HG03103 (cell line): ENCODE measurements around the gene RECQL.
"Not testable (repeated sequence)": the region's sequence is repeated elsewhere in the genome, so short reads cannot be mapped to it uniquely, and the experiment has no call there.

Experiments used
- ATAC-seq: cut with Tn5 transposase; IDR thresholded peaks from one replicate; pipeline ENCODE4 v1.9.1; 2021; ENCODE audit warnings: low read depth; ENCODE audit not compliant: unreplicated experiment

Gene RECQL

GRCh38 chr12:21507849-21508248 is 6.4 kb upstream of the RECQL start:
- no peak for ATAC-seq

- no peak for ATAC-seq
Observed at GRCh38 chr12:21505888-21506287, 4.5 kb upstream of the RECQL start.

- ATAC-seq: no peak
Observed at GRCh38 chr12:21502872-21503271, 1.4 kb upstream of the RECQL start.

- ATAC-seq: no peak
Observed at GRCh38 chr12:21502164-21502496, 695 bp upstream of the RECQL start.

GRCh38 chr12:21500786-21501257 is 613 bp downstream of the RECQL start:
- ATAC-seq: peak; percentile 0

- ATAC-seq: no peak
Observed at GRCh38 chr12:21499765-21500164, 1.7 kb downstream of the RECQL start.

GRCh38 chr12:21485998-21486397 is 15.4 kb downstream of the RECQL start:
- no peak for ATAC-seq

DNA sequence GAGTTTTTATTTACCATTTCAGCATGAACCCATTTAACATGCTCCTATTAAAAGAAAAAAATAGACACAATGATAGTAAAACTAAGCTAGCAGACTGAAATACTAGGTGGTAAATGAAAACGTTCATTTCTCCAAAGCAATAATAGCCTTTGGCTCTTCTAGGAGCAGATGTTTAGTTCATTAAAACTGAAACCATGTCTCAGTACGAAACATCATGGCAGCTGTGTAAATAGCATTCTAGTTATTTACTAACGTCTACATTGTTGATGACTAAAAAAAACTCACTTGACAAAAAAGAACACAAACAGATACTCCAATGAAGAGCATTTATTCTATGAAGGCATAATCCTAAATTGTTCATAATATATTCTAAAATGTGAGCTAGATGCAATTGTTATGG is 17.9 kb downstream of the RECQL start:
- no peak for ATAC-seq

DNA sequence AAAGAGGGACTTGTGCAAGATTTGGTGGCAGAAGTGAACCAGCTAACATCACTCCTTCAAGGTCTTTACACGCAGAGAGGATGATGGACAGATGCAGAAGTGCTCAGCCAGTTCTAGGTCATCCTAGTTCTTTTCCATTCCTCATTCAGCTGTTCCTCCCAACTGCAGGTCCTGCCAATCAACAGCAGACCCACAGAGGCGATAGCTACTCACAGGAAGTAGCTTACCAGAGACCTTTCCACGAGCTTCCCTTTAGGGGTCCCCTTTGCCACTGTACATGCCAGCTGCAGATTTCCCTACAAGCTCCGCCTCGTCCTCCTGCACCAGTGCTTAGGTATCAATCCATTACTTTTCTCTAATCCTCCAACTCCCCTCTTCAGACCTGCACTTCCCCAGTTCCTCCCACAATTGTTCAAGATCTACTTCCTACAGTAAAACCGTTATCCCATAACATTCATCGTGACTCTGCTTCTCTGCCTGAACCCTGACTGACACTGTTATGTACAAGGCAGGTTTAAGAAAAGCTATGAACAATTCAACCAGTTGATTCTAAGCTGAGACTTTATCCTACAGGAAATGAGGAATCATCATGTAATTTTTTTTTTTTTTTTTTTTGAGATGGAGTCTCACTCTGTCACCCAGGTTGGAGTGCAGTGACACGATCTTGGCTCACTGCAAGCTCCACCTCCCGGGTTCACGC is 22.5 kb downstream of the RECQL start:
- no peak for ATAC-seq

DNA sequence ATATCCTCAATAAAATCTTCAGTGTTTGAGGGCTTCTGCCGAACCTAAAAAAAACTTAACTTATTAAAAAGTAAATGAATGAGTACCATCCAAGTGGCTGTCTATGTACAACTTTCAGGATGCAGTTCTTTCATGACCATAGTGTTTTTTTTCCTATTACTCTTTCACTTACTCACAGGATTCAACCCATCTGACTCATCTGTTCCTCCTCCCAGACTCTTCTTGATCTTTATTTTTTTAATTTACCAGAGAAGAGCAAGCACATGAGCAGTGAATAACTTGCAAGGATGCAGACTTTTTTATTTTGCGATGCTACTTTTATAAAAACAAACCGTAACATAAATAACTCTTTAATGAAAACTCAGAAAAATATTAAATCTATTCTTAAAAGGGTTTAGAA is 24.5 kb downstream of the RECQL start:
- no peak for ATAC-seq

GRCh38 chr12:21475552-21475951 is 25.9 kb downstream of the RECQL start:
- ATAC-seq: no peak

DNA sequence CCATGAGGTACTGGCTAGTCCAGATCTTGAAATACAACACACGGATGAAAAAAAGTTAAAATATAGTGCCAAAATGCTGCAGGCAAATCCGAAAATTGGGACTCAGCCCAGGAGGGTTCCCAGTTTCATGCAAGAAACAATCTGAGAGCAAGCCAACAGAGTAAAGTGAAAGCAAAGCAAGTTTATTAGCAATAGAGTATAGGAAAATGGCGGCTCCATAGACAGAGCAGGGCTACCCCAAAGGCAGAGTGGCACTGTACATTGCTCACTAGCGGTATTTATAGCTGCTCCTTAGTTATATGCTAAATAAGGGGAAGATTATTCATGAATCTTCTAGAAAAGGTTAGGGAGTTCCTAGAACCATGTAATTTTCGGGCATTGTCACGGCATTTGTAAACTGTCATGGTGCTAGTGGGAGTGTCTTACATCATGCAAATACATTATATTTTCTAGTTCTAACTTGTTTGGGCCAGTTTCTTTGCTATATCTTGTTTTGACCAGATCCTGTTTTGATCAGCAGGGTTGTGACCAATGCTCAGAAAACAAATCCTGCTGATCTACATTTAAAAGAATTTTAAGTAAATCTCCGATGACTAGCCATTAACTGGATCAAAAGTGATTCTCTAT is 29.1 kb downstream of the RECQL start:
- no peak for ATAC-seq

- no peak for ATAC-seq
Observed at GRCh38 chr12:21471294-21471693, 30.1 kb downstream of the RECQL start.

GRCh38 chr12:21467334-21467733 is 34.1 kb downstream of the RECQL start:
- ATAC-seq: not testable (repeated sequence)

DNA sequence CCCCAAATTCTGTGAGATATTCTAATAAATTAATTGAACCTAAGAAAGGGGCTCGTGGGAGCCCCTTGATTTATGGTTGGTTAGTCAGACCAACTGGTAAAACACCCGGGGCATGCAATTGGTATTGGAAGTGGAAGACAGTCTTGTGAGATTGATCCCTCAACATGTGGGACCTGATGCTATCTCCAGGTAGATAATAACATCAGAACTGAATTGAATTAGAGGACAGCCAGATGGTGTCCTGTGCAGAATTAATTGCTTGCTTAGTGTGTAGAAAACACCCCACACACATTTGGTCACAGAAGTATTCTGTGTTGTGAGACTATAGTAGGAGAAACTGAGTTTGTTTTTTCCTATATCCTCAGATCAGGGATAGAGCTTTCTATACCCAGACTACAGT is 42.0 kb downstream of the RECQL start:
- no peak for ATAC-seq

GRCh38 chr12:21456291-21456780 is 45.1 kb downstream of the RECQL start:
- no peak for ATAC-seq

DNA sequence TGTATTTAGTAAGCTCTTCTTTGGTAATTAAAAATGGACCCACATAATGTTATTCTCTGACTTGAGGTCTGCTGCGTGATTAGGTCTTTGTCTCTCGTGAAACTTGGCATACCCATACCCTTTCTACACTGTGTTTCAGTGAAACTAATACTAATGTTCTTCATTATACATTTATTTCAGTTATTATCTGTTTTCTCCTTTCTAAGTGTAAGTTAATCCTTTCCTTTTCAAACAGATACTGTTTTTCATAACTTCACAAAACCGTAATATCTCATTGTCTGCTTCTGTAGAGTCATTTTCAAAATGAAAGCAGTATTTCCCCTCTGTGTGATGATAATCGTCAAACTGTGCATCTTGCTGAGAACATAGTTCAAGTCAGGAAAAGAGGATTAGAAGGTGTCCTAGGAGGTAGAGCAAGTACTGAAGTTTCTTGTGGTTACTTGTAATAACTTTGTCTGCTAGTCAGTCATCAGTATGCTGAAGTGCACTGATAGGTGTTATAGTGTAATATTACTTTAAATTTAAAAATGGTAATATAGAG is 48.1 kb downstream of the RECQL start:
- peak; percentile 75 for ATAC-seq

GRCh38 chr12:21451529-21451928 is 49.9 kb downstream of the RECQL start:
- ATAC-seq: no peak

DNA sequence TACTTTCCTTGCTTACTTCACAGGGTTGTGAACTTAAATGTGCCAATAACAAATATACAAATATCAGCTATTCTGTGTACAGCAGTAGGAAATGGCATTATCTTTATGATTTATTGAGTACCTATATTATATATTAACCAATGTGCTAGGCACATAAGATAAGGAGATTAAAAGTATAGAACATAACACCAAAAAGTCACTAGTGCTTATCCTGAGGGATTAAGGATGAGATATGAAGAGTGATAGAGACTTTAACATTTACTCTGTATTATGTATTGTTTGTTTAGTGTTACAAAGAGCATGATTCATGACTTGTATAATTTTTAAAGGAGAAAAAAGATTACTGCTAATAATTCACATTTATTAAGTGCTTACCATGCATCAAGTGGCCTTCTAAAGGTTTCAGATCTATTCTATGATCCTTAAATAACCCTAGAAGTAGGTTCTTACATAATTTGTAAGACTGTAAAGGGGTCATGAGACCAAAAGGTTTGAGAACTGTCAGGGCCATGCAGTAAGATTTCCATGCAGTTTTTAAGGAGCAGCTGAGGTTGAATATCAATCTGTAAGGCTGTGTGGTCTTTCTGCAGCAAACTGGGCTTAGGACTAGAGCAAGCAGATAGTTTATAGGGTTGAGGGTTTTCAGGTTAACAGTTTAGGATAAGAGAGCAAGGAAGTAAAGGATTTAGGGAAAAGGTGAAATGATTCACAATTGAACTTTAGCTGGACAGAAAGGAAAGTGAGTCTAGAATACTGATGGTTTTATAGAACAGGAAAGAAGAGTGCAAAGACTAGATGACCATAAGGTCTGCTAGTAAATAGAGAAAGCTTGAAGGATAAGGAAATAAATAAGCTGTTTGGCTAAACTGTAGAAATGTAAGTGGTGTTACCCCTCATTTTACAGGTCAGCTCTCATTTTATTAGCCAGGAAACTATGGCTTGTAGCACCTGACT is 57.0 kb downstream of the RECQL start:
- ATAC-seq: no peak

GRCh38 chr12:21439347-21439746 is 62.1 kb downstream of the RECQL start:
- no peak for ATAC-seq

DNA sequence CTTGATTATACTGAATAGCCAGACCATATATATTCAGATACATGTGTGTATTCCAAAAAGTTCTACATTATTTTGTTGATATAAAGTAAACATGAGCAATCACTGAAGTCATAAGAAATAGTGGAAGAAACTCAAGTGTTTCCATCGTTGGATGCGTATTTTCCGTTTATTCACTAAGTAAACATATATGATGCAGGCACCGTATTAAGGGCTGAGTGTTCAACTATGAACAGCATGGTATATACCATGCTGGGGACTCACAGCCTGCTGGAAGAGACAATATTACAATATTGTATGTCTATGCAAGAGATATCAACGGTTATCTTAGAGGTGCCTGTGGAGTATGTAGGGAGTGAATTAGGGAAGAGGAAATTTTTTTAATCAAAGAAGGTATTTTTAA is 62.8 kb downstream of the RECQL start:
- ATAC-seq: no peak
